Measurements from ENCODE around the gene IMMP2L. TPM values are rescaled to one million over a fixed set of nuclear protein-coding genes. Genes with fewer than 3 reads are reported as not detected.
"Not testable (repeated sequence)": the region's sequence is repeated elsewhere in the genome, so short reads cannot be mapped to it uniquely, and the experiment has no call there.

IMMP2L gene
- total RNA-seq, 1 donor from 2014 or later = 11.2 TPM

DNA sequence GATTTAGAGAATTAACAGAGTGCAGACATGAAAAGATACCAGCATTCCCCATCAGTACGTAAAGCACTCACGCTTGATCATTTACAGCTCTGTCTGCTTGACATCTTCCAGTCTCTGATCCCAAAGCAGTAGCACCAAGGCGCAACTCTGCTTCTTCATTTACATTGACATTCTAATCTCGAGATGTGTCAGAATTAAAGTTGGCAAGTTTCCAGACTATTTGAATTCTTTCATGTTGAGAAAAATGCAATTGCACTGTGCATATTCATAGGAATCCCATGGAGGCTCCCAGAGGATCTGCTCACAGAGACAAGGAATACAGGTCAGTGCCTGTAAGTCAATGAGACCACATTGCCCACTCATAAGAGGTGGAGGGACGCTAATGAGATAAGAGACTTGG, 287.4 kb downstream of the IMMP2L start:
- no peaks in the 10 kb centered on the region for H3K36me3 Mint-ChIP-seq (ENCODE audit: low read depth, unreplicated experiment)
- no peaks in the 10 kb centered on the region for H3K4me1 Mint-ChIP-seq (ENCODE audit: unreplicated experiment)
- H3K4me3 Mint-ChIP-seq (ENCODE audit: unreplicated experiment) = no peak overlapping the region
- H3K9me3 Mint-ChIP-seq (ENCODE audit: unreplicated experiment) = no peaks in the 10 kb centered on the region
- no peak overlapping the region for H3K27ac Mint-ChIP-seq (ENCODE audit: unreplicated experiment)
- no peaks in the 10 kb centered on the region for H3K27me3 Mint-ChIP-seq (ENCODE audit: unreplicated experiment)
- TF ChIP-seq, protein P1, sequence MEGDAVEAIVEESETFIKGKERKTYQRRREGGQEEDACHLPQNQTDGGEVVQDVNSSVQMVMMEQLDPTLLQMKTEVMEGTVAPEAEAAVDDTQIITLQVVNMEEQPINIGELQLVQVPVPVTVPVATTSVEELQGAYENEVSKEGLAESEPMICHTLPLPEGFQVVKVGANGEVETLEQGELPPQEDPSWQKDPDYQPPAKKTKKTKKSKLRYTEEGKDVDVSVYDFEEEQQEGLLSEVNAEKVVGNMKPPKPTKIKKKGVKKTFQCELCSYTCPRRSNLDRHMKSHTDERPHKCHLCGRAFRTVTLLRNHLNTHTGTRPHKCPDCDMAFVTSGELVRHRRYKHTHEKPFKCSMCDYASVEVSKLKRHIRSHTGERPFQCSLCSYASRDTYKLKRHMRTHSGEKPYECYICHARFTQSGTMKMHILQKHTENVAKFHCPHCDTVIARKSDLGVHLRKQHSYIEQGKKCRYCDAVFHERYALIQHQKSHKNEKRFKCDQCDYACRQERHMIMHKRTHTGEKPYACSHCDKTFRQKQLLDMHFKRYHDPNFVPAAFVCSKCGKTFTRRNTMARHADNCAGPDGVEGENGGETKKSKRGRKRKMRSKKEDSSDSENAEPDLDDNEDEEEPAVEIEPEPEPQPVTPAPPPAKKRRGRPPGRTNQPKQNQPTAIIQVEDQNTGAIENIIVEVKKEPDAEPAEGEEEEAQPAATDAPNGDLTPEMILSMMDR (IDR thresholded peaks at IDR 0.05; ENCODE audit: unreplicated experiment) = no peak
- DNase-seq (ENCODE audit: low spot score) = no peak

DNA sequence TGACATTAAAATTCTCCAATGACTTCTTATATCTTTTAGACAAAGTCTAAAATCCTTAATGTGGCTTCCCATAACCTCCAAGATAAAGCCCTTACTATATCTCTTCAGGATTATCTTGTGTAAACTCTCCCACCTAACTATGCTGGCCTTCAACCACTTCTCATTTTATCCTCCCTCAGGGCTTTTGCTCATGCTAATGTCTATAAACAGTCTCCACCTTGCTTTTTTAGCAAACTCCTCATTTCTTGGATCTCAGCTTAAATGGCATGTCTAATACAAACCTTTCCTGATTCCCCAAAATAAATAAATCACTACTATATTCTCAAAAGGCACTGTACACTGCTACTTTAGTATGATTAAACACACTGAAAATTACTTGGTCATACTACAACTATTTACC, 290.2 kb downstream of the IMMP2L start:
- Mint-ChIP-seq H3K4me1 (ENCODE audit: unreplicated experiment) (no peaks in the 10 kb centered on the region), H3K27me3 (ENCODE audit: unreplicated experiment) (no peaks in the 10 kb centered on the region), H3K36me3 (ENCODE audit: low read depth, unreplicated experiment) (no peaks in the 10 kb centered on the region), H3K27ac (ENCODE audit: unreplicated experiment) (no peak overlapping the region), H3K9me3 (ENCODE audit: unreplicated experiment) (no peaks in the 10 kb centered on the region), H3K4me3 (ENCODE audit: unreplicated experiment) (no peak overlapping the region)
- TF ChIP-seq, protein P1 (IDR thresholded peaks at IDR 0.05; ENCODE audit: unreplicated experiment) = no peak
- no peak for DNase-seq (ENCODE audit: low spot score)

DNA sequence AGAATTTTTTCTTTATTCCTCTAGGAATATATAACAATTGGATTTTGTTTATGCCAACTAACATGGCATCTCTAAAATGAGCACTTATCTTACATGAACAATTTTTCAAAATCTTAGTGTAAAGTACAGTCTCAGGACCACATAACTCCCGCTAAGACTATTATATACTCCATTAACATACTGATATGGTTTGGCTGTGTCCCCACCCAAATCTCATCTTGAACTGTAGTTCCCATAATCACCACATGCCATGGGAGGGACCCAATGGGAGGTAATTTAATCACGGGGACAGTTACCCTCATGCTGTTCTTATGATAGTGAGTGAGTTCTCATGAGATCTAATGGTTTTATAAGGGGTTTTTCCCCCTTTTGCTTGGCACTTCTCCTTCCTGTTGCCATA, 291.5 kb downstream of the IMMP2L start:
- H3K27me3 Mint-ChIP-seq (ENCODE audit: unreplicated experiment); DNase-seq (ENCODE audit: low spot score); H3K9me3 Mint-ChIP-seq (ENCODE audit: unreplicated experiment); H3K4me3 Mint-ChIP-seq (ENCODE audit: unreplicated experiment); H3K36me3 Mint-ChIP-seq (ENCODE audit: low read depth, unreplicated experiment); H3K27ac Mint-ChIP-seq (ENCODE audit: unreplicated experiment); H3K4me1 Mint-ChIP-seq (ENCODE audit: unreplicated experiment): not testable (repeated sequence)

DNA sequence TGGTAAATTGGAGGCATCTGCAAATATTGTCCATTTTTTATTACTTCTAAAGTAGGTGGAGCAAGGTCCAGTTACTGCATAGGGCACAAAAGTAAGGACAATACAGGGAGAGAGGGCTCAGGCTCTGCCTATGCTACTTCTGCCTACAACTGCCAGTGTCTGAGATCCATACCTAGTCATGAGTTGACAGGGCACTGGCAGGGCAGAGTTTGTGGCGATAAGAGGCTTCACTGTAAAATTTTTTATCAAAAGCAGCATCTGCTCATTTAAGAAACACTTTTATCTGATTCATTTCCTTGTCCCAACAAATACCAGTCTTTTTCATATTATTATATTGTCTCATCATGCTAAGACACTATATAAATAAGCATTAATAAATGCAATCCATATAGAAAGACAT, 293.4 kb downstream of the IMMP2L start:
- no peaks in the 10 kb centered on the region for H3K36me3 Mint-ChIP-seq (ENCODE audit: low read depth, unreplicated experiment)
- H3K9me3 Mint-ChIP-seq (ENCODE audit: unreplicated experiment) = no peaks in the 10 kb centered on the region
- TF ChIP-seq, protein P1 (IDR thresholded peaks at IDR 0.05; ENCODE audit: unreplicated experiment) = no peak
- no peak overlapping the region for H3K4me3 Mint-ChIP-seq (ENCODE audit: unreplicated experiment)
- DNase-seq (ENCODE audit: low spot score) = no peak
- no peak overlapping the region for H3K27ac Mint-ChIP-seq (ENCODE audit: unreplicated experiment)
- no peaks in the 10 kb centered on the region for H3K27me3 Mint-ChIP-seq (ENCODE audit: unreplicated experiment)
- no peaks in the 10 kb centered on the region for H3K4me1 Mint-ChIP-seq (ENCODE audit: unreplicated experiment)

DNA sequence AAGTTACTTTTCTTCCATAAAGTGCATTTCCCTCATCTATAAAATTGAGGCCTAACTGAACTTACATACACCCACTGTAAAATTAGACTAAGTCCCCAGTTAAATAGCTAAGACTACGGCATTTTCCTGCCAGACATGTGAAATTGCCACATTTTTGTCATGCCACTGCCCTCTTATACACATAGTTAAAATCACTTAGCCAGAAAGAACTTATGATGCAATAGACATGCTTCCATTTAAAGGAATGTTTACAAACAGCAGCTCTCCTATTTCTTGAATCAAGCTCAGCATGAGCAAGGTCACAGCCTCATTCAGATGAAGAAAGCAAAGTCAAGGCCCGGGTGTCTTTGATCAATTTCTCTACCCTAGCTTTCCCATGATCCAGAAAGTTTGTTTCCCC, 295.7 kb downstream of the IMMP2L start:
- Mint-ChIP-seq H3K27ac (ENCODE audit: unreplicated experiment) (no peak overlapping the region), H3K4me3 (ENCODE audit: unreplicated experiment) (no peak overlapping the region), H3K27me3 (ENCODE audit: unreplicated experiment) (no peaks in the 10 kb centered on the region), H3K36me3 (ENCODE audit: low read depth, unreplicated experiment) (no peaks in the 10 kb centered on the region), H3K4me1 (ENCODE audit: unreplicated experiment) (no peaks in the 10 kb centered on the region), H3K9me3 (ENCODE audit: unreplicated experiment) (no peaks in the 10 kb centered on the region)
- DNase-seq (ENCODE audit: low spot score) = no peak
- TF ChIP-seq, protein P1 (IDR thresholded peaks at IDR 0.05; ENCODE audit: unreplicated experiment) = no peak

DNA sequence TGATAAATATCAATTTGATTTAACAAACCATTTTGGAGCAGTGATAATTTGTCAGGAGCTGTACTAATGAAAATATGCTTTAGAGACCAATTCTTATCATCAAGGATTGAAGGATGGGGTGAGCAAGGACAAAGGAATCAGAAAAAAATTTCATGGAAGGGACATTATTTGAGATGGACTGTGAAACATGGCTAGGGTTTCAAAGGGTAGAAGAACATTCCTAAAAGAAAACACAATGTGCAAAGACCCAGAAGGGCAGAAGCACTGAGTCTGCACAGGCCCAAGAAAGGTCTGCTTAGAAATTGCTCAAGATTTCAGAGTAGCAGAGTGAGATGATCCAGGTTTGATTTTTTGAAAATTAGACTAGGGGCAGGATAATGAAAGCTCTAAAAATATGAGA, 296.9 kb downstream of the IMMP2L start:
- H3K4me1 Mint-ChIP-seq (ENCODE audit: unreplicated experiment) = no peaks in the 10 kb centered on the region
- H3K4me3 Mint-ChIP-seq (ENCODE audit: unreplicated experiment) = no peak overlapping the region
- TF ChIP-seq, protein P1 (IDR thresholded peaks at IDR 0.05; ENCODE audit: unreplicated experiment) = no peak
- no peak for DNase-seq (ENCODE audit: low spot score)
- H3K9me3 Mint-ChIP-seq (ENCODE audit: unreplicated experiment) = no peaks in the 10 kb centered on the region
- H3K36me3 Mint-ChIP-seq (ENCODE audit: low read depth, unreplicated experiment) = no peaks in the 10 kb centered on the region
- H3K27ac Mint-ChIP-seq (ENCODE audit: unreplicated experiment) = no peak overlapping the region
- no peaks in the 10 kb centered on the region for H3K27me3 Mint-ChIP-seq (ENCODE audit: unreplicated experiment)
